Islet of Langerhans (tissue), 1 donor: ENCODE data around the gene ATP2B2.
"Not testable (repeated sequence)": the region's sequence is repeated elsewhere in the genome, so short reads cannot be mapped to it uniquely, and the experiment has no call there.

Experiments
- FAIRE-seq: peaks from one replicate; lab custom pipeline; 2011; peaks lifted over from hg19 to GRCh38; lab: Jason Lieb, UNC

The ATP2B2 gene

DNA sequence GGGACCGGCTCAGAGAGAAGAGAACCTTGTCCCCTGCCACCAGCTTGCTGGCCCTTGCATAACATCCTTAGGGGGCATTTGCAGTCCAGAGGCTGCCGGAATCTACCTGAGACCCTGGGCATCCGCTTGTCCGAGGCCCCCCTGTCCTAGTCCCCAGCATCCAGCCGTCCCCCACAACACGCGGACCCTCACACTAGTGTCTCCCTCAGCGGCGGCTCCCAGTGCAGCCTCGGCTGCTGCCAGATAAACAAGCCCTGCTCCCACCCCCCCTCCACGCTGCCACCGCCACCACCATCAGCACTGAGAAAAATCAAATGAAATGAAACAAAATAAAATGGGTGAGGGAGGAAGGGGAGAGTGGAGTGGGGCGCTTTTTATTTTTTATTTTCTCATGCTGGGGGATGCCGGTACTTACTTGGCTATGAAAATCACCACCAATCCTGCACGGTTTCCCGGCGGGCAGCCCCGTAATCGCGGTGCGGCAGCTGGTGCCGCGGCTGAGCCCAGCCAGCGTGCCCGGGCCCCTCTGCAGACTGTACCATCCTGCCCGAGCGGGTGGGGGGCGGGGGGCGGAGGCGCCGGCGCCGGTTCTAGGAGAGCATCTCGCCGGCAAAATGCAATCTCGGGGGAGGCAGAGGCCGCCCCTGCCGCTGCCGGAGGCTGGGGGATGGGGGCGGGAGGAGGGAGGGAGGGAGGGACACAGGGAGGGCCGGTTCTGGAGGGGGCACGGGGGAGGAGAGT is at the start of gene ATP2B2:
Gene ATP2B2, minus strand, starts transcription at position 537 of the 741 bp plus-strand sequence. CDS start 56,043 bp downstream, outside the sequence.
- no peak for FAIRE-seq

DNA sequence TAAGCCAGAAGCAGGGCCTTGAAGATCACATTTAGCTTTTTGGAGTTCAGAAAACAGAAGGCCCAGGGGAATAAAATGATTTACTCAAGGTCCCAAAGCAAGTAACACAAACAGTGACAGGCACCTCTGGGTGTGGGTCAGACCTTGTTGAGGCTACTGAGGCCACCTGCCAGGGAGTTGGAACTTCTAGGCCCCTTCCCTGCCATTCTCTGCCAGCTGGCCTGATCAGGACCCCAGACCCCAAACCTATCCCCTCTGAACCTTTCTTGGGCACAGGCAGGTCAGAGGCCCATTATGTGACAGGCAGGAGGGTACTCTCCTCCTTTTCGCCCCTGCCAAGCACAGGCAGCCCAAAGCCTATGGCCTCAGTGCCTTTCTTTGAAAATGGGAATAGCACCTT is 49.4 kb upstream of the ATP2B2 start:
- FAIRE-seq: no peak

DNA sequence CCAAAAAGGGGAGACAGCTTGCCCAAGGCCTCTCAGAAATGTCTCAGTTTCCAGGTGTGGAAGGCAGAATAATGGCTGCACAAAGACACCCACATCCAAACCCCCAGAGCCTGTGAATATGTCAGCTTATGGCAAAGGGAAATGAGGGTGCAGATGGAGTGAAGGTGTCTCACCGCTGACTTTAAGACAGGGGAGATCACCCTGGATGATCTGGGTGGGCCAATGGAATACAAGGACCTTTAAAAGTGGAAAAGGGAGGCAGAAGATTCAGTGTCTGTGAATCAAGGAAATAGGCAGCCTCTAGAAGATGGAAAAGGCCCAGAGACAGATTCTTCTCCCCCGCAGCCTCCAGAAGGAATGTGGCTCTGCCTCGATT is 48.8 kb upstream of the ATP2B2 start:
- no peak for FAIRE-seq

DNA sequence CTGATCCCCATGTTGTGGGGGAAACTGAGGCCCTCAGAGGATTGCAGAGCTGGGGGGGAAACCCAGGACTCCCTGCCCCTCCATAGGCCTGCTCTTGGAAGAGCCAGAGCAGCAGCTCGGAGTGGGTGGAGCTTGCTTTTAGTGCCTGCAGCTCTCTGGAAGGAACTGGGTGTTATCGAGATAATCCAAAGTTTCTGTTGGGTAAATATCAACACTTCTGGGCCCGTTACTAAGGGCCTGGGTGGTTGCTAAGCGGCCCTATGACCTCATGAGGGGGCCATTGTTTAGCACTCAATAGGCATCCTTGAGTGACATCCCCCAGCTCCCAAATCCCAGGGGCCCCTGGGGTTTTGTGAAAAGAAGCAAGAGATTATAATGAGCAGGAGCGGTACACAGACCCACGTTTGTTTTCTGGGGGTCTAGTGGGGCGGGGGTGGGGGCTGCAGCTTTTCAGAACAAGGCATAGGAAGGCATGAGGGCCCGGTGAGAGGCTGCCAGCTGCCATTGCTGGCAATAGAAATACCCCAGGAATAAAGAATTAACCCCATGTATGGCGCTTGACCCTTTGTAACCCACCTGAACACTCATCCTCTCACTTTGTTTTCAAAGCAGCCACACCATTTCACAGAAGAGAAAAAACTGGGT is 48.3 kb upstream of the ATP2B2 start:
- FAIRE-seq: no peak

DNA sequence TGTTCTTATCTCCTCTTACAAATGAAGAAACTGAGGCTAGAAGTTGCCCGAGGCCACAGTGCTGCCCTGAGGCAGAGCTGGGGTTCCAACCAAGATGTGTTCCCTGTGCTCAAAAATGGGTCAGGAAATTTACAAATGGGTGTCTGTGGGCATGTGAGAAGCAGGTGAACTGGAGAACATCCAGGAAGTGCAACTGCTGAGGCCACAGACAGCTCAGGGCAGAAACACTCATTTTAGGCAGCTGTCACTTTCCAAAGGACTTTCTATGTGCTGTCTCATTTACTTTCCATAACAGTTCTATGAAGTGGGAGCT is 47.2 kb upstream of the ATP2B2 start:
- FAIRE-seq: no peak

DNA sequence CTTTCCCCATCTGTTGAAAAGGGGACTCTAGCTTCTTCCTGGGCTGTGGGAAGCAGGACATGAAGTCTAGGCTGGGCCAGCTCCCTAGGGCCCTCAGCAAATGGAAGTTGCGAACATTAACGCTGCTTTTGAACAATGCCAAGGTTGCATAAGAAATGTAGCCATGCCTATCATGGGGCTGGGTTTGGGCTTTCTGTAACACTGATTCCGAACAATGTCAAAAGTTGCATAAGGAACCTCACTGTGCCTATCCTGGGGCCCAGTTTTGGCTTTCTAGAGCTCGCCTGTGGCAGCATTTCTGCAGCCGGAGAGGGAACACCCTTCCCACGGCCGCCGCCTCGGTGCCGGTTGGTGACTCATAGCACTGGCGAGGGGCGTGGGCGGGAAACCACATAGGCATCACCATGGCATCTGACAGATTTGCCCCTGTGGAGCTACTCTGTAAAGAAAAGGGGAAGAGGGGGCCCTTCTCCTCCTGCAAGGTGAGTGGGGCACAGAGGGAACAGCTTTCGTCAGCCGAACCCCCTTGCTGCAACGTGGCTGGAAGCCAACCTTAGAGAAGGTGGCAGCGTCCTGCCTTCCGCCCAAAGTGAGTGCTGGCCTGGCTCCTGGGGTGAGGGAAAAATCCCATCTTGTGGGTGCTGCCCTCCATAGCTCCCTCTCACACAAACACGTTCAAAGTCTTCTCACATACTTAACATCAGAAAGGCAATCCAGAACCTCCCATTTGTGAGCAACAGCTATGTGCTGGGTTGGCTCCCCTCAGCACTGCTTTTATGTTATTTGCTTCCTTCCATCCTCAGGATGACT is 46.6 kb upstream of the ATP2B2 start:
- FAIRE-seq: no peak

DNA sequence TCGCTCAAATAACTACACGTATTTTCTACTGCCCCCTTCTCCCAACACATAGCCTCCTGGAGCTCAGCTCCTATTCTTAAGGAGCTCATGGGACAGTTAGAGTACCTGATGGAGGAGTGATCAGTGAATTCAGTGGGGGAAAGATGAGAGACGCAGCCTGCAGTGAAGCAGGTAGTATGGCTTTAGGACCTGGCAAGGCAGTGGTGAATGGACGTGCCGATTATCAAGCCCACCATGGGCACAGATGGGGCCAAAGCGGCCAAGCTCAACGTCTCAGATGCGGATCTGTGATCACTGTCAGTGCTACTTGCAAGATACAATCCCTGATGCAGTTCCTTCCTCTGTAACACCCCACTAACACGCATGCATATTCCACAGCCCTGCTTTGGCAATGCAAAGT is 45.8 kb upstream of the ATP2B2 start:
- no peak for FAIRE-seq

DNA sequence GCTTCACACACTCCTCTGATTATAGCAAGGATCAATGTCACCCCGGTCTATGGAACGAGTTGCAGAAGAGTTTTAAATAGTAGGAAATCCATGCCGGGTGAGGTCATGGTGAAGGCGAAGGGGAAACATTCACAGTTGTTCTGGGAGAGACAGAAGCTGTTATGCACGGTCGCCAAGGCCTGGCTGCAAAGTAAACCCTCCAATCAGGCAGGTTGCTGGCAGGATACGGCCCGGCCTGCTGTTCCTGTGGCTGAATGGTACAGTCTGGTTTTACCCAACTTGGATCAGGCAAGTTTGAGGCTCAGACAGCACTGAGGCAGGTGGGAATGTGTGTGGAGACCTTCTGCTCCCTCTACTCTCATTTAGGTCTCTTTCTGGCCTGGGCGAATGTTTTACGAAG is 45.3 kb upstream of the ATP2B2 start:
- no peak for FAIRE-seq

DNA sequence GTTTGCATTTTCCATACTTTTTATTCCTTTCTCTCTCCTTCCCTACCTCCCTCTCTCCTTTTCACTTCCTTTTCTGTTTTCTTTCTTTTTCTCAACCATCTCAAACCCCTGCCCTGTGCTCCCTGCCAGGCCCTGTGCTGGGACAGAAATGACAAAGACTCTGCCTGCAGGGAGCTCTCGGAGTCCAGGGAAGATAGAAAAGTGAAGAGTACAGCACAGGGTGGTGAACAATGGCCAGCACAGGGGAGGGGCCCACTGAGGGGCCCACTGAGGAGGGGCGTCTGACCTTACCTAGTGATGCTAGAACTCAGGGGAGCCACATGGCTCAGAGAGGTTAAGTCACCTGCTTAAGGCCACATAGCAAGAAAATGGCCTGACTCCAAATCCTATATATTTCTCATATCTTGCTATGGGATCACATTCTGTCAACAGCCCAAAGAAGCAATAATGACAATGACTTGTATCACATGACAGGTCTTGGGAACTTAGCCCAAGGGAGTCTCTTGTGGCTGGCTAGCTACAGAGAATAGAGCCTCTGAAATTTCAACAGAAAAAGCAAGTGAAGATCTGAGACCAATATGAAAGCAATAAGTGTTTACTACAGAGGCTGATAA is 44.3 kb upstream of the ATP2B2 start:
- no peak for FAIRE-seq

DNA sequence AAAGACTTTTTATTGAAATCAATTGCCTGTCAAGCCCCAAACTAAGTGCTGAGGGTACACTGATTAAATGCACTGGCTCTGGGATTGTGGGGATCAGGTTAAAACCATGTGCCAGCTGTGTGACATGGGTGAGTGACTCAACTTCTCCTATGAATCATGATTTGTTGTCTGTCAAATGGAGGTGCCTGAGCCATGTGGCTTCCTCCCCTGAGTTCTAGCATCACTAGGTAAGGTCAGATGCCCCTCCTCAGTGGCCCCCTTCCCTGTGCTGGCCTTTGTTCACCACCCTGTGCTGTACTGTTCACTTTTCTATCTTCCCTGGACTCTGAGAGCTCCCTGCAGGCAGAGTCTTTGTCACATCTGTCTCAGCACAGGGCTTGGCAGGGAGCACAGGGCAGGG is 43.6 kb upstream of the ATP2B2 start:
- FAIRE-seq: no peak

DNA sequence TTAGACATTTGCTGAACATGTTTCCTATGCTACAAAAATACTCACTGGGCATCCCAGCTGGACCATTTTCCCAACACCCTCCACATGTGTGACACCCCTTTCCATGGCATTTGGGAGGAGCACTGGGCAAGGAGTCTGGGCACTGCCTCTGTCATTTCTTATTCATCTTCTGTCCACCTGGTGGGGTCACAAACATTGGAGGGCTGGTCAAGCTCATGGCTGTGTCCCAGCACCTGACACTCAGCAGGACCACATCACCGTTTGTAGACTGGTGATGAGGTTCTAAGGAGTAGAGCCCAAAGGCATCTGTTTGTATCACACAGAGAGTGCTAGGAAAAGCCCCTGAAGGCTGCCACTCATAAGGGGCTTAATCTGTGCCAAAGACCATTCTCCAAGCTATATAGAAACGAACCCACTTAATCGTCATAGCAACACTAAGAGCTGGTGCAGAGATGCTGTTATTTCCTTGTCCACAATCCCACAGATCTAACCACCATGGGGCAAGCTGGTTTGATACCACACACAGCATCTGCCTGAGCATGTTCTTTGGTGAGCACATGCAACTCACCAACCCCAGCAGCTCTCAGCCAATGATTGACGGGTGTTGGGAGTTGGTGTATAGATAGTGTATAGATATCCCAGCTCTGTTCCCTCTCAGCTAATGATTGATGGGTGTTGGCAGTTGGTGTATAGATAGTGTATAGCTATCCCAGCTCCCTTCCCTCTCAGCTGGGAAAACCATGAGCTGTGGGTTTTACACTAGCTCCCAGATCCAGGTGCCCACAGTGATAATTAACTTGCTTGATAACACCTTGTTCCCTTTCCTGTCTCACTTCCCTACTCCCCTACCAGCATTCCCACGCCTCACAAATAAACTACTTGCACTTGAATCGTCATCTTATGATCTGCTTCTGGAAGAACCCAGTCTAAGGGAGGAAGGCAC is 42.7 kb upstream of the ATP2B2 start:
- no peak for FAIRE-seq

DNA sequence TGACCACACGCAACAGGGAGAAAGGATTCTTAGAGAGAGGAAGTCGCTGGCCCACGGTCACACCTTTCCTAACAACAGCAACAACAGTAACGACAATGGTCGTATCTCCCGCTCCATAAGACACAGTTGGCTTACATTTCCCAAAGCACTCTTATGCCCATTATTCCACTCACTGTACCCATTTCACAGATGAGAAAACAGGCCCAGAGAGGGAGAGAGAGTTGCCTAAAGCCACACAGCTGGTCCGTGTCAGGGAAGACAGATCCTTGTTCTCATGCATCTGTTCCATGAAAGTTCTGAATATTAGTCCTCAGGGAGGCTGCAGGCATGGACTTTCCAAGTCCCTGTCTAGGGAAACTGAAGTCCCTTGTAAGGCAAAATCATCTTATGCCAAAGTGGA is 42.0 kb upstream of the ATP2B2 start:
- no peak for FAIRE-seq

DNA sequence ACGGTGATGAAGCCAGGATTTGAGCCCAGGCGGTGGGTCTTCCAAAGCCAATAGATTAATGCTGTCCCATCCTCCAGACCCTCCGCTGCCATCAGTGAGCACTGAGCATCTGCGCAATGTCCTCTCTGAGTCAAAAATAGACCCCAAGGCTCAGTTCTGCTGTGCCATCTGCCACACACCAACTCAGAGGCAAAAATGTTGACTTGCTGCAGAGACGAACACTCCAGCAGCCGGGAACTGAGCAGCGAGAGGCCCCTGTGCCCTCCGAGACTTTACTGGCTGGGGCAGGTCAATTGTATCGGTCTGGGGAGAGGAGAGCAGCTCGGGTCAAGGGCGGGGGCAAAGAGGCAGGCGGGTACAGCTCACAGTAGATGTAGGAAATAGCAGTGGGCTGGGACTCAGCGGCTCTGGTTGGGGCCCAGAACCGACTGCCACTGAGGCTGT is 41.5 kb upstream of the ATP2B2 start:
- no peak for FAIRE-seq

DNA sequence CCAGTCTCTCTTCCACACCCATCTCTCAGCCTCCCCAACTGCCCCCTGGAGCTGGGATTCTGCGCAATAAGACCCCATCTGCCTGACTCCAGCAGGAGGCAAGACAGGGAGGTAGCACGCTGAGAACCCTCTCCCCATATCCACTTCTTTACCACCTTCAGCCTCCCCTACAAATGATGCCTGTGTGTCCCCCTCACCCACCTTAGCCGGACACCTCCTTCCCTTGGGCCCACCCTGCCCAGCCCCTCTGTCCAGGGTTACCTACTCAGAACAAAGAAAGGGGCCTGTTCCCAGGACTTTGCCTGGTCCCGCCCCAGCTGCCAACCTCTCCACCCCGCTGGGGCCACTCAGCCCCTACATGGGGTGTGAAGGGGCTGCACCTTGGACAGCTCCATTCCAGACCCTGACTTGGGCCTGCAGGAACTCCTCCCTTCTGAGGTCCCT is 40.8 kb upstream of the ATP2B2 start:
- no peak for FAIRE-seq

DNA sequence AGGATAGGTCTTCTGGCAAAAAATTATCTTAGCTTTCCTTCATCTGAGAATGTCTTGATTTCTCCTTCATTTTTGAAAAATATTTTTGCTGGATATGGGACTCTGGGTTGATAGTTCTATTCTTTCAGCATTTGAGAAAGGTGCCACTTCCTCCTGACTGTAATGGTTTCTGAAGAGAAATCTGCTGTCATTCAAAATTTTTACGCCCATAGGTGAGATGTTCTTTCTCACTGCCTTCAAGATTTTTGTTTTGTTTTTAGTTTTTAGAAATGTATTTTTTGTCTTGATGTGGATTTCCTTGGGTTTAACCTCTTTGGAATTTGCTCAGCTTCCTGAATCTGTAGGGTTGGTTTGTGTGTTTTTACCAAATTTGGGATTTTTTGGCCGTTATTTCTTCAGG is 37.1 kb upstream of the ATP2B2 start:
- no peak for FAIRE-seq

DNA sequence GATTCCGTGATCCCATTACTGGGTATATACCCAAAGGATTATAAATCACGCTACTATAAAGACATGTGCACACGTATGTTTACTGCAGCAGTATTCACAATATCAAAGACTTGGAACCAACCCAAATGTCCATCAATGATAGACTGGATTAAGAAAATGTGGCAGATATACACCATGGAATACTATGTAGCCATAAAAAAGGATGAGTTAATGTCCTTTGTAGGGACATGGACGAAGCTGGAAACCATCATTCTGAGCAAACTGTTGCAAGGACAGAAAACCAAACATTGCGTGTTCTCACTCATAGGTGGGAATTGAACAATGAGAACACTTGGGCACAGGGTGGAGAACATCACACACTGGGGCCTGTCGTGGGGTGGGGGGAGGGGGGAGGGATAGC is 35.0 kb upstream of the ATP2B2 start:
- FAIRE-seq: not testable (repeated sequence)

DNA sequence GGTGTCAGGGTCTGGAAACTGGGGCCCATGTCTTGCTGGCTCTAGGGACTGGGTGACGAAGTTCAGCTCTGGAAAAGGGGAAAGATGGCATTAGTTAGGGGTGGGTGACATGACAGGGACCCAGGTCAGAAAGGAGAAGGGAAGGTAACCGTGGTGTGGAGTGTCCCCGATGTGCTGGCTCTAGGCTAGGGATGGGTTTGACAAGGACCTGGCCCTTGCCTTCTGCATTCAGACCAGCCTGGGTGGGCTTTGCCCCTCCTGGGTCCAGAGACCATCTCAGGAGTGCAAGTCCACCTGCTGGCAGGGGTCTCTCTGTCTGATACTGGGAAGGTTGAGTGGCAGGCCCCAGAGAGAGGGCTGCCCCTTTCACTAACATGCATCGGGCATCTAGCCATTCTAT is 28.7 kb upstream of the ATP2B2 start:
- no peak for FAIRE-seq

DNA sequence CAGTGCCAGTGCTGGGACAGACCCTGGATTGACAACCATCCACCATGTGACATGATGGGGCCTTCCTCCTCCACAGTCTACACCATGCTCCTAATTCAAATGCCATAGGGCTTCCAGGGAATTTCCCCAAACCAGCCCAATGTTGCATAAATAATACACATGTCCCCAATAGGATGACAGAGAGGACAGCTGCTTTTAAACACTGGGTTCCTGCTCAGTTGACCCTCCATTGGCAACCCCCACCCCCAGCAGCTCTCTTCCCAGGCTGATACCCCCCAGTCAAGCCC is 28.3 kb upstream of the ATP2B2 start:
- no peak for FAIRE-seq

DNA sequence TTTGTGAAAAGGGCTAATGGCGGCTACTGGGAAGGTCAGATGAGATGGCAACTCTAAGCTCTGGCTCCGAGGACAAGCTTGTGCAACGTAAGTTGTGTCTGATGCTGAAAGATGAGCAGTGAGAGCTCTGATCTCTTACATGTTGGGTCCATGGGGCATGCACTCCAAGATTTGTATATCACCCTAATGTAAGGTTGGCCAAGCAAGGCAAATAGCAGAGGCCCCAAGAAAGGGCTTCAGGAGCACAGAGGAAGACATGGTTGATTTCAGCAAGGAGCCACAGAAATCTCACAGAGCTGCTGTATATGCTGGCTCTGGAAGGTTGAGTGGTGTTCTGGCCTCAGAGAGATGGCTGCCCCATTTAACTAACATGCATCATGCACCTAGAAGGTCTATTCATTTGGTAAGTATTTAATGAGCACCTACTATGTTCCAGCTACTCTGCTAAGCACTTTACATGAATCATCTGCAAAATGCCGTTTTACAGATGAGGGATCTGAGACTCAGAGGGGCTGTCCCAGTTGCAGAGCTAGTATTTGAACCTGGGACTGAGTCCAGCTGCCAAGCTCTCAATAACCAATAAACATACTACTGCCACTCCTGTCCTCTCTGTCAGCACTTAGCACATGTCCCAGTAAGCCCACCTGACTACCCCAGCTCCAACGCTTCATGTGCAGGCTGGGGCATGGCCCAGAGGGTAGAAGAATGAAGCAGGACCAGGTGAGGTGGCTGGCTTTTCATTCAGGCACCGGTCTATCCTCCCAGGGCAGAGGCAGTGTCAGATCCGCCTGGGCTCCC is 27.8 kb upstream of the ATP2B2 start:
- FAIRE-seq: no peak

DNA sequence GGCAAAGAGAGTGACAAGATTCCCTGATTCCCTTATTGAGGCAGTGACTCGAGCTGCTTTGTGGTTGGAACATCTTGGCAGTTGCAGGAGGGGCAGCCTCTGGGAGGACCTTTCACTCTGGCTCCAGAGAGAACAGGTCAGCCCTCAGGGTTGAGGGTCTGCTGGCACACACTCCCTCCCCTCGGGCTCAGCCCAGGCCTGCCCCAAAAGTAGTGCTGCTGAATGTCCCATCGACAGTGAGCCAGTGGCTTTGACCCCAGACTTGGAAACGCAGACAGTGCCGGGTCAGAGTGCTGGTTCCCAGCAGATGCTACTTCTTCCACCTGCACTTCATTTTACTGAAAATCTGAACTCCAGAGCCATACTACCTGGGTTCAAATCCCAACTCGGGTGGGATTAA is 25.6 kb upstream of the ATP2B2 start:
- no peak for FAIRE-seq

DNA sequence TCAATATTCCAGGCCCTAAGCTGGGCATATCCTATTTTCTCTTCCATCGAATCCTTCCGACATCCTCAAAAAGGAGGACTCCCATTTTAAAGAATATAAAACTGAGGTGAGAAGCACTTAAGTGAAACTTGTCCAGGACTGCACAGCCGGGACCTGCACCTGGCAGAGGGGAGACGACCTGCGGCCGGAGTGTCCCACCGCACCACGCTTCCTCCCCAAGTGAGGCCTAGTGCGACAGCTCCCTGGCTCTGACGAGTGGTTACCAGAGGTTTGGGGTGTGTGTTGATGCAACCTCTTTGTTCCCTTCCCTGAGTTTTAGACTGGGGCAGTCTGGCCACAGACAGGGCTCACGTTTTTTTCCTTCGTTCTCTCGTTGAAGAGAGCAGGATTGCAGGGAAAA is 24.9 kb upstream of the ATP2B2 start:
- FAIRE-seq: no peak
